Uterine smooth muscle cell (primary cell): ENCODE data around the gene THOC2. TPM values are rescaled to one million over a fixed set of nuclear protein-coding genes. Genes with fewer than 3 reads are reported as not detected.

Source experiments
- total RNA-seq: library from RNA; depleted of rRNA; stranded (reverse); fragments of >200 nt; gene quantifications from 2 replicates; pipeline ENCODE4 v1.2.3, GENCODE V29; 2014

The THOC2 gene
- 85.0 and 95.7 TPM in 2 replicates for total RNA-seq

GRCh38 chrX:123732670-123733363 lies at the start of gene THOC2:
THOC2 (minus strand) TSS chrX:123733052; CDS start chrX:123733022, 30 bp downstream.

Other genes starting within 250 kb of the THOC2 start
- 52.0 and 70.1 TPM in 2 replicates for gene XIAP, start 127.0 kb upstream of the THOC2 start, total RNA-seq
- 91.2 and 107 TPM in 2 replicates for gene STAG2, start 228.7 kb upstream of the THOC2 start, total RNA-seq